Right cardiac atrium (tissue), 5 donors: Measurements from ENCODE around the gene RPS23. TPM values are rescaled to one million over a fixed set of nuclear protein-coding genes. Genes with fewer than 3 reads are reported as not detected.
"Not testable (repeated sequence)": the region's sequence is repeated elsewhere in the genome, so short reads cannot be mapped to it uniquely, and the experiment has no call there.

Source experiments
- ATAC-seq, 2 donors: fragments of 200-7000 bp; cut with Tn5 transposase; one replicate each; pipeline versions ENCODE4 v1.8.0 to v1.9.1; 2020; ENCODE audit warnings: moderate library complexity in 2 of 2, mild to moderate bottlenecking in 1 of 2
- DNase-seq, 3 donors: peaks; one replicate each; pipeline ENCODE4 v3.0.0-alpha.2; 2020
- H3K27ac ChIP-seq: one replicate; pipeline ENCODE4 v1.5.1; 2013; ENCODE audit warnings: mild to moderate bottlenecking, low read length, control low read depth, moderate library complexity
- H3K27me3 ChIP-seq: one replicate; pipeline ENCODE4 v1.6.1; 2013; ENCODE audit not compliant: control insufficient read depth, insufficient read depth
- H3K4me1 ChIP-seq: one replicate; pipeline ENCODE4 v1.6.1; 2013; ENCODE audit warnings: low read length; ENCODE audit not compliant: control insufficient read depth, insufficient read depth
- H3K4me3 ChIP-seq: one replicate; pipeline ENCODE4 v1.5.1; 2013; ENCODE audit warnings: low read length, control low read depth
- H3K9me3 ChIP-seq: one replicate; pipeline ENCODE4 v1.6.1; 2013; ENCODE audit warnings: low read length; ENCODE audit not compliant: control insufficient read depth
- WGBS: extraction: QIAGEN DNeasy Blood & Tissue Kit; methylation state at CpG from one replicate; pipeline ENCODE4 v1.1.7; 2013; 5-methylcytosine and 5-hydroxymethylcytosine counted together
- intact Hi-C, 4 donors: fragments of 100-400 bp; cut with DNase I; formaldehyde crosslinking; loops; one replicate each; pipeline versions ENCODE4 v1.11.0 to v1.14.0; 2022 to 2023
- polyA plus RNA-seq: library from polyadenylated mRNA; stranded (reverse); fragments of 200-250 nt; gene quantifications from one replicate; pipeline ENCODE4 v1.2.3, GENCODE V29; 2013
- total RNA-seq, 4 donors: library from RNA; stranded (reverse); fragmentation: NEBNext Ultra II Directional; extraction: Animal tissue kit (Norgen Biotek cat#: 25700); gene quantifications; one replicate each; pipeline ENCODE4 v1.2.1, GENCODE V29; 2021
- donor health status: healthy with polysubstance abuse.
- donor health status: DM: no; HTN: yes; CAD: no.
- donor health status: DM: no; HTN: no; CAD: no.
- donor health status: DM: no; HTN: yes; CAD: no; lungs with severe emphysema.
- donor health status: DM: yes; HTN: yes; CAD: no.

RPS23 gene
- total and polyA plus RNA-seq, 5 donors = 1,173 to 1,902 (median 1,229) TPM

DNA sequence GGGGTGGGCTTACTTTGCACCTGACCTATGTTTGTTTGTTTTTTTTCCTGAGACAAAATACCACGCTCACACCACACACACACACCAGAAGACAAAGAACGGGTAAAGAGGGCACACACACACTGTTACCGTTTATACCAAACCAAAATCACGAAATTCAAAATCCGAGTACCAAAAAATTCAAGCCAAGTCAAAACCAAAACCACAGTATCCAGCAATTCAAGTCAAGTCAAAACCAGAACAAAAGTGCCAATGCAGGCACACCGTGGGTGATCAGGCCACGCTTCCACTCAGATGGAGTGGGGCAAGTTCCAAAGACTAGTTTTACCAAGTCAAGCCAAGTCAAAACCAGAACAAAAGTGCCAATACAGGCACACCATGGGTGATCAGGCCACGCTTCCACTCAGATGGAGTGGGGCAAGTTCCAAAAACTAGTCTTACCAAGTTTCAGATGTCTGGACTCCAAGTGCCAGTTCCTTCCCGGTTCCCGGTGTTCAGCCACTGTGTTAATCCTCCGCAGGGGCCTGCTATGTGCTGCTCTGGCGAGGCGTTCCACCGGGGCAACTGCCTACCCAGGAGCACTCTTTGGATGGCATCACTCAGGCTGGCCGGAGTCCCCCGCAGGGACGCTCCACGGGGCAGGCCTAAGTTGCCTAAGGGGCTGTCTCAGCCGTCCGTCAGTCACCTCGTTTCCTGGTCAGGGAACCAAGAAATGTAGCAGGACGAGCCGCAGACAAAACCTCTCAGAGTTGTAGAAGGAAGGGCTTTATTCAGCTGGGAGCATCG lies 5.4 kb downstream of the RPS23 start:
- H3K9me3 ChIP-seq, H3K27ac ChIP-seq, H3K27me3 ChIP-seq, H3K4me3 ChIP-seq, H3K4me1 ChIP-seq, intact Hi-C loops: not testable (repeated sequence)
- 88% methylated on average over 24 of the region's 24 CpGs for WGBS
- ATAC-seq (peak in 1 of 2 donors; percentile 28), DNase-seq (peak; percentile 12 to 49 (median 42))

DNA sequence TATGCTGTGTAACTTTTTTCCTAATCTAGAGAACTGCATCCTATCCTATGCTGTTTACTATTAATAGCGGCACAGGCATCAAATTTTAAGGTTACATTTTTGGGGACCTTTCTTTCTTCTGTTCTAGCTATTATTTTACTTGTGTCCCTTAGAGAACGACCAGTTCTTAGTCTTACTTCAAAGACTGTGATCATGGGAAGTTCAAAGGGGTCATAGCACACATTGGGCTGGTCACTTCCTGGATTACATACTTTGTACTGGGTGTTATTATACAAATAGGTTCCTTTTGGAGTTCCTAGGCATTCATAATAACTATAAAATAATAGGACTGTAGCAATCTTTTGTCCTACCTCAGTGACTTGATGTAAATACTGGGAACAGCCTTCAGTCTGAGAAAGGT lies 8.8 kb downstream of the RPS23 start:
- ATAC-seq, H3K9me3 ChIP-seq, H3K4me1 ChIP-seq, H3K27me3 ChIP-seq, H3K4me3 ChIP-seq, H3K27ac ChIP-seq, DNase-seq, intact Hi-C loops: not testable (repeated sequence)
- 77% methylated on average over 2 of the region's 2 CpGs for WGBS

DNA sequence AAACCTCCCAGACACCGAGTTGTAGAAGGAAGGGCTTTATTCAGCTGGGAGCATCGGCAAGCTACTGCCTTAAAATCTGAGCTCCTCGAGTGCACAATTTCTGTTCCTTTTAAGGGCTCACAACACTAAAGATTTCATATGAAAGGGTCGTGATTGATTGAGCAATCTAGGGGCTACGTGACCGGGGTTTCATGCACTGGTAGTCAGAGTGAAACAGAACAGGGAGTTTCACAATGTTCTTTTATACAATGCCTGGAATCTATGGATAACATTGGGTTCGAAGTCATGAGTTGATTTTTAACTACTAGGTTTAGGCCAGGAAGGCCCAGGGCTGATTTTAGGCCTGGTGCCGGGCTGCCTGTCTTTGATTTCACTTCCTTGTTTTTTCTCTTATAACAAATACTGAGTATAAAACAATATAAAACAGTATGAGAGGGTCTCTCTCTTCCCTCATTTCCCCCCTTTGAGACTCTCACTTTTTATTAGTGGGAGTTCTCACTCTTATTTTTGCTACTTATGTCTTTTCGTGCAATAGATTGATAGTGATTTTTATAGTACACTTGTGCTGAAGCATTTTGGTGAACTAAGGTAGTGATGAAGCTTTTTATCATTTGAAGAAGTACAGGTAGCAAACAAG lies 10.7 kb downstream of the RPS23 start:
- H3K4me1 ChIP-seq, intact Hi-C loops, H3K27ac ChIP-seq, ATAC-seq, H3K9me3 ChIP-seq, H3K27me3 ChIP-seq, DNase-seq, H3K4me3 ChIP-seq: not testable (repeated sequence)
- 95% methylated on average over 9 of the region's 9 CpGs for WGBS

DNA sequence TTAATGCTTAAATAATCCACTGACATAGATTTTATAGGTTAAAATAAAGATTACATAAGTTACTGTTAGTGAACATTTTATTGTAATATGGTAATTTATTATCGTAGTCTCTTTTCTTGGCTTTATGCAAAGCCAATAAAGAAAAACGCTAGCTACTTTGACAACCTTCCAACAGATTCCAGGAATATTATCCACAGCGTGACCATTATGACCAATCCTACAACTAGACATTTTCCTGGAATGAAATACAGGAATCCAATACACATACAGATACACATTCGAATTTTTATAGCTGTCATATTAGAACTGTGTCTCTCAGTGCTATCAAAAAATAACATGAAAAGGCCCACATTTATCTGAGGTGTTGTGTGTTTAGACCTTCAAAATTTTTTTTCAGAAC lies 13.1 kb downstream of the RPS23 start:
- Histone ChIP-seq H3K4me3 (no peak overlapping the region), H3K9me3 (no peaks in the 10 kb centered on the region), H3K27me3 (no peaks in the 10 kb centered on the region), H3K4me1 (no peaks in the 10 kb centered on the region), H3K27ac (no peak overlapping the region)
- DNase-seq = no peak
- 37% methylated on average over 4 of the region's 4 CpGs for WGBS
- intact Hi-C loops = no loop called here
- ATAC-seq = peak in 1 of 2 donors; percentile 57

DNA sequence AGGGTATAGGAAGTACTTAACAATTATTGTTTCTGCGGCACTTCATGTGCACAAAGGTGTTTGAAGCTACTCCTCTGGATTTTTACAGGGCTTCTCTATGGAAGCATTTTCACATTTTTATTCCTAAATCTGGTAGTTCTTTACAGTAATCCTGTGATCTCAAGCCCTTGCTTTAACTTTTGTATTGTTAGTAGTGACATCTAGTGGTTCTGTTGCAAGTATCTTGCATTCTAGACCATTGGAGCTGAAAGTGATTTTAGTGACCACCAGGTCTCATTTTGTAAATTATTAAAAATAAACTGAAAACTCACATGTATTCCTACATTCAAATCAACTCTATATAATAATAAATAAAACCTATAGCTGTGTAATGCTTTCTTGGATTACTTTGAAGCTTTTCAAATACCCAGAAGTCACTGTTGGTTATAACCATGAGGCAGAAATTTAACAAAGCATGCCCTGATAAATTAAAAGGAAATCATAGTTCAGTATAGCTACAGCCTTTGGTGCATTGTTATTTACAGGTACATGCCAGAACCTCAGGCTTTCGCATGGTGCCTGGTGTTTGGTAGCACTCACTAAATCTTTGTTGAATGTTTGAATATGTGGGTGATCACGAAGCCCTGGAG lies 18.9 kb downstream of the RPS23 start:
- Histone ChIP-seq H3K4me3 (no peak overlapping the region), H3K27me3 (no peaks in the 10 kb centered on the region), H3K27ac (no peak overlapping the region), H3K9me3 (no peaks in the 10 kb centered on the region), H3K4me1 (no peaks in the 10 kb centered on the region)
- intact Hi-C loops = no loop called here
- 70% methylated on average over 3 of the region's 3 CpGs for WGBS
- no peak for ATAC-seq
- DNase-seq = no peak

DNA sequence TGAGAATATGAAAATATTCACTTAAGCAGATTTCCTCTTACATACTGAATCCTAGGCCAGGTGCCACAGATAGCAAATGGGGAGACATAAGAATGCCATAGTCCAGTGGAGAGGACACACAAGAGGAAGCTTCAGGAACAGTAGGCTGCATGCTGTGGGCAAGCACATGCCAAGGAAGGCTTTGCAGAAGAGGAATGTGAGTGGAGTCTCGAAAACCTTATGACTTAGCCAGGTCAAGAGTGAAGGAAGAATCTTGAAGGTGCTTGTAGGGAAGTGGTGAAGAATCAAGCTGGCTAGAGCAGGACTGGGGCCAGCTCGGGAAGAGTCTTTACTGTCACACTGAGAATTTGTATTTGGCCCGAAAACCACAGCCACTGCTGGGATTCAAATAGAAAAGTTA lies 20.4 kb downstream of the RPS23 start:
- 82% methylated on average over 3 of the region's 3 CpGs for WGBS
- no peaks in the 10 kb centered on the region for H3K27me3 ChIP-seq
- H3K27ac ChIP-seq = no peak overlapping the region
- no peak overlapping the region for H3K4me3 ChIP-seq
- H3K4me1 ChIP-seq = no peaks in the 10 kb centered on the region
- DNase-seq = no peak
- ATAC-seq = no peak
- intact Hi-C loops = no loop called here
- no peaks in the 10 kb centered on the region for H3K9me3 ChIP-seq

DNA sequence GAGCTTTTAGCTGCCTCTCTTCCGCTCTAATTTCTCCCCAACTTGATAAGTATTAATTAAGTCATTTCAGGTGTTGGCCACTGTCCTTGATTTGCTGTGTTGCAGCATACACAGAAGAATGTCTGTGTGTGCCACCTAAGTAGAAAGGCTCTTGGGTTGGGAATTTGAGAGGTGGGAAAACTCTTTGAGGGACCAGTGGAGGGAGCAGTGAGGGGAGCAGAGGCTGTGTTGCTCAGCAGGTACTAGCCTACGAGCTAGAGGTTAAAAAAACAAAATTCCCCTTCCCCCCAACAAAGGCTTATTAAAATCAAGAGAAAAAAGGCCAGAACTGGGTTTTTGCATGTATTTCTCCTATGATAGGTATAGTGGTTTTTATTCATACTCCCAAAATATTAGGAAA lies 20.9 kb downstream of the RPS23 start:
- no peaks in the 10 kb centered on the region for H3K4me1 ChIP-seq
- no peak overlapping the region for H3K27ac ChIP-seq
- intact Hi-C loops = no loop called here
- no peaks in the 10 kb centered on the region for H3K9me3 ChIP-seq
- no peaks in the 10 kb centered on the region for H3K27me3 ChIP-seq
- 97% methylated on average over 2 of the region's 2 CpGs for WGBS
- ATAC-seq = no peak
- H3K4me3 ChIP-seq = no peak overlapping the region
- DNase-seq = no peak

DNA sequence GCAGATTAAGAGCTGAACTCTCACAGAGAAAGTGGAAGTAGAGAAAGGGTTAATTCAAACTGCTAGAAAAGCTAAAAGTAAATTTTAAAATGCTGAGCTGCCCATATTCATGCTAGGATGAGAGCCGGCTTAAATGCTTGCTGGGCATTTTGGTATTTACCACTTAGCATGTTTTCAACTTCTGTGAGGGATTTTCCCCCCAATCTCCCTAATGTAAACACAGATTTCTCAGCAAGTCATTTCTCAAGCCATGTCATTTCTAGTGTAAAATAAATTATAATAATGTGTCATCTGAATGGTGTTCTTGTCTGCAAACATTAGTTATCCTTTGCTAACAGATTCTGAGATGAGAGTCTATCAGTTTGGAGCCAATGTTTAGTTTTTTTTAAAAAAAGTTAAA lies 22.3 kb downstream of the RPS23 start:
- no peaks in the 10 kb centered on the region for H3K27me3 ChIP-seq
- DNase-seq (no peak), ATAC-seq (no peak)
- no peak overlapping the region for H3K4me3 ChIP-seq
- 70% methylated on average over 1 of the region's 1 CpG for WGBS
- no peak overlapping the region for H3K27ac ChIP-seq
- H3K9me3 ChIP-seq = no peaks in the 10 kb centered on the region
- intact Hi-C loops = no loop called here
- no peaks in the 10 kb centered on the region for H3K4me1 ChIP-seq

DNA sequence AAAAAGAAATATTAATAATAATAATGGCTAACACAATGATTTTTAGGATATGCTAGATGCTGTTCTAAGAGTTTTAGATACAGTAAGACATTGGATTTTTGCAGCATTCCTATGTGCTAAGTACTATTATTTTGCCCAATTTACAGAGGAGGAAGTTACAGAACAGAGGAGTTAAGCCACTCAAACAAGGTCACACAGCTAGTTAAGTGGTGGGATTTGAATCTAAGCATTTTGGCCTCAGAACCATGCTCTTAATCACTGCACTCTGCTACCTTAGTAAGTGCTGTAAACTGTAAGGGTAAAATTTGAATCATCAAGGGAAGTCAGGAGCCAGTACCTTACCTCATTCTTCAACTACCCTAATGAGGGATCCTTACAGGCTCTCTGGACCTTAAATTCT lies 25.4 kb downstream of the RPS23 start:
- H3K4me3 ChIP-seq = no peak overlapping the region
- no peaks in the 10 kb centered on the region for H3K4me1 ChIP-seq
- intact Hi-C loops = no loop called here
- ATAC-seq = no peak
- H3K27me3 ChIP-seq = no peaks in the 10 kb centered on the region
- H3K27ac ChIP-seq = no peak overlapping the region
- DNase-seq = no peak
- H3K9me3 ChIP-seq = no peaks in the 10 kb centered on the region

DNA sequence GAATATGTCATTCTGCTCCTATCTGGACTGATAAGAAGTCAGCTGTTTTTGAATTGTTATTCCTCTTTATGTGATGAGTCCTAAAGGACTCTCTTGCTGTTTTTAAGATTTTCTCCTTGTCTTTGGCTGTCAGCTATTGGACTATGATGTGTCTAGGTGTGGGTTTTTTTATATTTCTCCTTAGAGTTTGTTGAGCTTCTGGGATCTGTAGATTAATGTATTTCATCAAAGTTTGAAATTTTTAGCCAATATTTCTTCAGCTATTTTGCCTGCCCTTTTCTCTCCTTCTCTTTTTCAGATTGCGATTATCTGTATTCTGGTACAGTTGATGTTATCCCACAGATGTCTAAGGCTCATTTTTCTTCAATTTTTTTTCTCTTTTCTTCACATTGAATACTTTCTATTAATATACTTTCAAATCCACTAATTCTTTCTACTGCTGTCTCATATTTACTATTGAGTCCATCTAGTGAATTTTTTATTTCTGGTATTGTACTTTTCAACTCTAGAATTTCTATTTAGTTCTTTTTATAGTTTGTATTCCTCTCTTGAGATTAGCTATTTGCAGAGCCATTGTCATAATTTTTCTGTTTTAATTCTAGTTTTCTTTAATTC lies 31.1 kb downstream of the RPS23 start:
- Histone ChIP-seq H3K27ac (no peak overlapping the region), H3K27me3 (no peaks in the 10 kb centered on the region), H3K4me3 (no peak overlapping the region), H3K4me1 (no peaks in the 10 kb centered on the region), H3K9me3 (no peaks in the 10 kb centered on the region)
- DNase-seq = no peak
- ATAC-seq = no peak
- intact Hi-C loops = no loop called here
- 100% methylated on average over 1 of the region's 1 CpG for WGBS
